GM21825 (cell line): Measurements from ENCODE around the gene CHRD.

Experiments
- ATAC-seq: cut with Tn5 transposase; IDR thresholded peaks from one replicate; pipeline ENCODE4 v1.9.1; 2021; ENCODE audit warnings: mild to moderate bottlenecking, moderate library complexity; ENCODE audit not compliant: unreplicated experiment

Gene CHRD

GRCh38 chr3:184381261-184382224 lies 1.7 kb downstream of the CHRD start:
- no peak for ATAC-seq

GRCh38 chr3:184382326-184383032 lies 2.6 kb downstream of the CHRD start:
- no peak for ATAC-seq

- ATAC-seq = no peak
Observed at GRCh38 chr3:184383033-184383740, 3.3 kb downstream of the CHRD start.

GRCh38 chr3:184384342-184384741 lies 4.5 kb downstream of the CHRD start:
- no peak for ATAC-seq

GRCh38 chr3:184384856-184385422 lies 5.1 kb downstream of the CHRD start:
- ATAC-seq = no peak

- ATAC-seq = no peak
Observed at GRCh38 chr3:184386047-184386806, 6.4 kb downstream of the CHRD start.

- no peak for ATAC-seq
Observed at GRCh38 chr3:184387174-184387714, 7.4 kb downstream of the CHRD start.

- no peak for ATAC-seq
Observed at GRCh38 chr3:184388164-184388935, 8.5 kb downstream of the CHRD start.

GRCh38 chr3:184388936-184389230 lies 9.0 kb downstream of the CHRD start:
- ATAC-seq = no peak

GRCh38 chr3:184389384-184389783 lies 9.5 kb downstream of the CHRD start:
- ATAC-seq = no peak

- no peak for ATAC-seq
Observed at GRCh38 chr3:184389935-184390528, 10.2 kb downstream of the CHRD start.

GRCh38 chr3:184391266-184391665 lies 11.4 kb downstream of the CHRD start:
- no peak for ATAC-seq

- no peak for ATAC-seq
Observed at GRCh38 chr3:184395320-184395660, 15.4 kb downstream of the CHRD start.

GRCh38 chr3:184399410-184399809 lies 19.6 kb downstream of the CHRD start:
- no peak for ATAC-seq

GRCh38 chr3:184405075-184406030 lies 25.5 kb downstream of the CHRD start:
- no peak for ATAC-seq

- ATAC-seq = no peak
Observed at GRCh38 chr3:184409331-184409926, 29.6 kb downstream of the CHRD start.

GRCh38 chr3:184409946-184410500 lies 30.2 kb downstream of the CHRD start:
- no peak for ATAC-seq
